Measurements from ENCODE around the gene LIMS1. TPM values are rescaled to one million over a fixed set of nuclear protein-coding genes. Genes with fewer than 3 reads are reported as not detected.

The LIMS1 gene
- total and polyA plus RNA-seq, 2 of the 13 experiments (the other 11 are each of a cell fraction or from before 2014, with no cell fraction given) = 38.3 to 49.6 TPM

DNA sequence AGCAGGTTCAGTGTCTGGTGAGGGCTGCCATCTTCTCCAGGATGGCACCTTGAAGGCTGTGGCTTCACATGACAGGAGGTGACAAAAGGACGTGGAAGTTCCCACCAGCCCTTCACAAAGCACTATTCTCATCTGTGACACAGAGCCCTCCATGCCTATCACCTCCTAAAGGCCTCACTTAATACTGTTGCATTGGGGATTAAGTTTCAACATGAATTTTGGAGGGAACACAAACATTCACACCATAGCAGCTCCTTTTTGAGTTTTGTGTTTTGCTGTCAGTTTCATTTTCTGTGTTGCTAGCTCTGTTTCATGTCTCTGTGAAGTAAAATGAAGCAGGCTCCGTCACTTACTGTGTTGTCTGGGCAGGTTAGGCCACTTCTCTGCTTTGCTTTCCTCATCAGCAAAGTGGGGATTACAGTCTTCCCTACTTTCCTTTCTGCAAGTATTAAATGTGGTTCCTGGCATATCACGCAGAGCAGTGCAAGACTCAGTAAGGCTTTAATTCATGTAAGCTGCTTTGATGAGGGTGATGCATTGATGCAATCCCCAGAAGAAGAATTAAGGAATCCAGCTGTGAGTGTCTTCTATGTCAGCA lies 31.6 kb downstream of the LIMS1 start (continued):
- no peak for TF ChIP-seq ZNF768 (CRISPR knock-in tag; IDR thresholded peaks at IDR 0.05)
- TF ChIP-seq ZNF335 (CRISPR knock-in tag; IDR thresholded peaks at IDR 0.05) = no peak
- TF ChIP-seq, protein P1, sequence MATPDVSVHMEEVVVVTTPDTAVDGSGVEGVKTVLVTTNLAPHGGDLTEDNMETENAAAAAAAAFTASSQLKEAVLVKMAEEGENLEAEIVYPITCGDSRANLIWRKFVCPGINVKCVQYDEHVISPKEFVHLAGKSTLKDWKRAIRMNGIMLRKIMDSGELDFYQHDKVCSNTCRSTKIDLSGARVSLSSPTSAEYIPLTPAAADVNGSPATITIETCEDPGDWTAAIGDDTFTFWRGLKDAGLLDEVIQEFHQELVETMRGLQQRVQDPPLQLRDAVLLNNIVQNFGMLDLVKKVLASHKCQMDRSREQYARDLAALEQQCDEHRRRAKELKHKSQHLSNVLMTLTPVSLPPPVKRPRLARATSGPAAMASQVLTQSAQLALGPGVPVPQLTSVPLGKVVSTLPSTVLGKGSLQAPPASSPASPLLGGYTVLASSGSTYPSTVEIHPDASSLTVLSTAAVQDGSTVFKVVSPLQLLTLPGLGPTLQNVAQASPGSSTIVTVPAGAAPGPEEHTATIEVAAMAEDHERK (CRISPR knock-in tag; IDR thresholded peaks at IDR 0.05; ENCODE audit: low read depth) = no peak
- TF ChIP-seq SRF (IDR thresholded peaks at IDR 0.05; ENCODE audit: low read depth, low read length) = no peak
- TF ChIP-seq ZC3H13 (CRISPR knock-in tag; IDR thresholded peaks at IDR 0.05) = no peak
- TF ChIP-seq AGO2 (optimal IDR thresholded peaks at IDR 0.05; ENCODE audit: low read depth, low read length) = no peak
- no peak for TF ChIP-seq ZNF138 (CRISPR knock-in tag; IDR thresholded peaks at IDR 0.05; ENCODE audit: low read depth)

GRCh38 chr2:108570416-108570815 lies 36.1 kb downstream of the LIMS1 start:
- H3K36me3 ChIP-seq (replicated peaks in 1 of 2; ENCODE audit: control insufficient read depth in 1 of 2, insufficient read depth in 2 of 2, low read length in 2 of 2) = no peaks in the 10 kb centered on the region
- intact Hi-C loops (cut with micrococcal nuclease; ENCODE audit: unreplicated experiment) (no loop called here), in situ Hi-C loops (cut with HindIII; ENCODE audit: extremely low pct_ligation_motif_present, low pct_unique_long_range_greater_than_20kb) (no loop called here)
- no TSS peak for BruUV-seq (replicated peaks)
- ChIA-PET CTCF (ENCODE audit: low intra/inter-chr PET ratio, low total read pairs) (no interaction called here), POLR2A (no interaction called here)
- H3K27me3 ChIP-seq (ENCODE audit: control insufficient read depth in 1 of 2, insufficient read depth in 2 of 2, low read length in 2 of 2) = no peaks in the 10 kb centered on the region
- peaks cover 26% of the 10 kb centered on the region; the same call in 1 of the 2 replicates for H3K4me1 ChIP-seq (ENCODE audit: insufficient read depth, low read length)
- 95% methylated on average over 7 of the region's 7 CpGs for WGBS (ENCODE audit: low lambda C conversion rate)
- peaks cover 73% of the 10 kb centered on the region for H3K79me2 ChIP-seq (ENCODE audit: insufficient read depth, low read length)
- H3K9me3 ChIP-seq (ENCODE audit: low read length) = no peaks in the 10 kb centered on the region
- H3K4me2 ChIP-seq (ENCODE audit: low read depth, low read length) = no peak overlapping the region
- ATAC-seq = peak; percentile 26; the same call in 1 of the 3 replicates
- no peaks in the 10 kb centered on the region for H4K20me1 ChIP-seq (ENCODE audit: insufficient read depth, low read length)
- DNase-seq (ENCODE audit: low spot score) = no peak
- H3K9ac ChIP-seq (ENCODE audit: insufficient read depth, low read depth, low read length) = no peak overlapping the region
- FAIRE-seq = no peak
- no peak overlapping the region for H3K27ac ChIP-seq (ENCODE audit: extremely low read length, insufficient read depth, low read length)
- no peak overlapping the region for H2AFZ ChIP-seq (ENCODE audit: low read length)
- H3K4me3 ChIP-seq (replicated peaks in 1 of 3; ENCODE audit: insufficient read depth in 1 of 3, low read depth in 2 of 3, low read length in 3 of 3) = no peak overlapping the region
- TF ChIP-seq ZNF562 (CRISPR knock-in tag; IDR thresholded peaks at IDR 0.05; ENCODE audit: borderline replicate concordance) (no peak), MYNN (CRISPR knock-in tag; IDR thresholded peaks at IDR 0.05; ENCODE audit: low read depth) (no peak), ZNF549 (CRISPR knock-in tag; IDR thresholded peaks at IDR 0.05) (no peak), ZNF747 (CRISPR knock-in tag; IDR thresholded peaks at IDR 0.05; ENCODE audit: borderline replicate concordance) (no peak), TGIF2 (CRISPR knock-in tag; IDR thresholded peaks at IDR 0.05) (no peak), TP53 (CRISPR knock-in tag; conservative IDR thresholded peaks at IDR 0.05) (no peak), HMGA1 (CRISPR knock-in tag; conservative IDR thresholded peaks at IDR 0.05) (no peak), ZBTB26 (CRISPR knock-in tag; IDR thresholded peaks at IDR 0.05; ENCODE audit: borderline replicate concordance) (peak; percentile 84)
- TF ChIP-seq, protein P2, sequence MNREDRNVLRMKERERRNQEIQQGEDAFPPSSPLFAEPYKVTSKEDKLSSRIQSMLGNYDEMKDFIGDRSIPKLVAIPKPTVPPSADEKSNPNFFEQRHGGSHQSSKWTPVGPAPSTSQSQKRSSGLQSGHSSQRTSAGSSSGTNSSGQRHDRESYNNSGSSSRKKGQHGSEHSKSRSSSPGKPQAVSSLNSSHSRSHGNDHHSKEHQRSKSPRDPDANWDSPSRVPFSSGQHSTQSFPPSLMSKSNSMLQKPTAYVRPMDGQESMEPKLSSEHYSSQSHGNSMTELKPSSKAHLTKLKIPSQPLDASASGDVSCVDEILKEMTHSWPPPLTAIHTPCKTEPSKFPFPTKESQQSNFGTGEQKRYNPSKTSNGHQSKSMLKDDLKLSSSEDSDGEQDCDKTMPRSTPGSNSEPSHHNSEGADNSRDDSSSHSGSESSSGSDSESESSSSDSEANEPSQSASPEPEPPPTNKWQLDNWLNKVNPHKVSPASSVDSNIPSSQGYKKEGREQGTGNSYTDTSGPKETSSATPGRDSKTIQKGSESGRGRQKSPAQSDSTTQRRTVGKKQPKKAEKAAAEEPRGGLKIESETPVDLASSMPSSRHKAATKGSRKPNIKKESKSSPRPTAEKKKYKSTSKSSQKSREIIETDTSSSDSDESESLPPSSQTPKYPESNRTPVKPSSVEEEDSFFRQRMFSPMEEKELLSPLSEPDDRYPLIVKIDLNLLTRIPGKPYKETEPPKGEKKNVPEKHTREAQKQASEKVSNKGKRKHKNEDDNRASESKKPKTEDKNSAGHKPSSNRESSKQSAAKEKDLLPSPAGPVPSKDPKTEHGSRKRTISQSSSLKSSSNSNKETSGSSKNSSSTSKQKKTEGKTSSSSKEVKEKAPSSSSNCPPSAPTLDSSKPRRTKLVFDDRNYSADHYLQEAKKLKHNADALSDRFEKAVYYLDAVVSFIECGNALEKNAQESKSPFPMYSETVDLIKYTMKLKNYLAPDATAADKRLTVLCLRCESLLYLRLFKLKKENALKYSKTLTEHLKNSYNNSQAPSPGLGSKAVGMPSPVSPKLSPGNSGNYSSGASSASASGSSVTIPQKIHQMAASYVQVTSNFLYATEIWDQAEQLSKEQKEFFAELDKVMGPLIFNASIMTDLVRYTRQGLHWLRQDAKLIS (CRISPR knock-in tag; IDR thresholded peaks at IDR 0.05) = no peak
